ENCODE data around the gene PCDH9.

The PCDH9 gene

DNA sequence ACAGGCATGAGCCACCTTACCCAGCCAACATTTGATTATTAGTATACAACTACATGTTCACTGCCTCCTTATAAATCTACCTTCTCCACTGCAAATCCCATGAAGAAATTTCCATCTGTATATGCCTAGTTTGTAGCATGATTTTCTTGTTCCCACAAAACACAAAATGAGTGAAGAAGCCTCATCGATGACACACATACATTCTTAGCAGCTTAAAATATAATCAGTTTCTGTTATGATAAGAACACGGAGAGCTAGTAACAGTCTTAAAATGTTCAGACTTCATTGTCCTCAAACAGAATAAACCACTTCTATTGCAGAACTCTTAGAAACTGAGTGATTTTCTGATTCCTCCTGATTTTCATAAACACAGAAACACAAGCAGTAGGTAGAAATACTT, 740.5 kb downstream of the PCDH9 start:
- no peaks in the 10 kb centered on the region for H3K4me1 ChIP-seq (ENCODE audit: insufficient read depth, low read length)
- H3K9ac ChIP-seq (ENCODE audit: low read depth, low read length), result no peak overlapping the region
- H3K27me3 ChIP-seq (ENCODE audit: insufficient read depth, low read length), result no peaks in the 10 kb centered on the region
- no peaks in the 10 kb centered on the region for H3K9me3 ChIP-seq (ENCODE audit: insufficient read depth, low read depth, low read length)
- 92% methylated on average over 2 of the region's 2 CpGs for WGBS
- no peaks in the 10 kb centered on the region for H3K36me3 ChIP-seq (ENCODE audit: insufficient read depth, low read length)
- H3K27ac ChIP-seq (ENCODE audit: low read depth, low read length), result no peak overlapping the region
- no peak overlapping the region for H3K4me3 ChIP-seq (ENCODE audit: low read length)

DNA sequence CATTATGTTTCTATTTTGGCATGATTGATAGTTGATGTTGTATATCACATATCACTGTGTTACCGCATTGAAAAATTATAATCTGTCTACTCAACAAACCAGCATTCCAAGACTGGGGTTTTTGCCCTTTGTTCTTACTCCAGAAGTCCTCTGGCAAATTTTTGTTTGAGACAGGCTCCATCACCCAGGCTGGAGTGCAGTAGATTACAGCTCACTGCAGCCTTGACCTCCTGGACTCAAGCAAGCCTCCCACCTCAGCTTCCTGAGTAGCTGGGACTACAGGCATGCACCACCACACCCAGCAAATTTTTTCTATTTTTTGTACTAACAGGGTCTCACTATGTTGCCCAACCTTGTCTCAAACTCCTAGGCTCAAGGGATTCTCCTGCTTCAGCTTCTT, 741.0 kb downstream of the PCDH9 start:
- Histone ChIP-seq H3K27me3 (ENCODE audit: insufficient read depth, low read length) (no peaks in the 10 kb centered on the region), H3K9me3 (ENCODE audit: insufficient read depth, low read depth, low read length) (no peaks in the 10 kb centered on the region), H3K36me3 (ENCODE audit: insufficient read depth, low read length) (no peaks in the 10 kb centered on the region), H3K4me3 (ENCODE audit: low read length) (no peak overlapping the region), H3K4me1 (ENCODE audit: insufficient read depth, low read length) (no peaks in the 10 kb centered on the region), H3K9ac (ENCODE audit: low read depth, low read length) (no peak overlapping the region), H3K27ac (ENCODE audit: low read depth, low read length) (no peak overlapping the region)
- WGBS, result 100% methylated on average over 1 of the region's 1 CpG

DNA sequence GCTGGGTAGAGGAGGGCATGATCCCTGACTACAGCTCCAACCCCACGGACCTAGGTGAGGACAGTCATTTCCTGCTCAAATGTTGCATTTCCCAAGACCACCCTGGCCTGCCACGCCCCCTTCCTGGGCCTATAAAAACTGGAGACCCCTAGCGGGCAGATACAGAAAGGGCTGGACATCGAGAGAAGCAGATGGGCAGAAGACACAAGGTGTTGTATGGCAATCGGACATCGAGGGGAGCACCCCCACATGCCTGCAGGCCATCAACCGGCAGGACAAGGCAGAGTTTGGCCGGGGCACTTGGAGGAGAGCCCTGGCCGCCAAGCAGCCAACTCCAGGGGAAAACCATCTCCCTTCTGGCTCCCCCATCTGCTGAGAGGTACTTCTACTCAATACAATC, 746.4 kb downstream of the PCDH9 start:
- Histone ChIP-seq H3K4me3 (ENCODE audit: low read length) (no peak overlapping the region), H3K27me3 (ENCODE audit: insufficient read depth, low read length) (no peaks in the 10 kb centered on the region), H3K9ac (ENCODE audit: low read depth, low read length) (no peak overlapping the region), H3K36me3 (ENCODE audit: insufficient read depth, low read length) (no peaks in the 10 kb centered on the region), H3K27ac (ENCODE audit: low read depth, low read length) (no peak overlapping the region), H3K9me3 (ENCODE audit: insufficient read depth, low read depth, low read length) (no peaks in the 10 kb centered on the region), H3K4me1 (ENCODE audit: insufficient read depth, low read length) (no peaks in the 10 kb centered on the region)
- 89% methylated on average over 9 of the region's 9 CpGs for WGBS

DNA sequence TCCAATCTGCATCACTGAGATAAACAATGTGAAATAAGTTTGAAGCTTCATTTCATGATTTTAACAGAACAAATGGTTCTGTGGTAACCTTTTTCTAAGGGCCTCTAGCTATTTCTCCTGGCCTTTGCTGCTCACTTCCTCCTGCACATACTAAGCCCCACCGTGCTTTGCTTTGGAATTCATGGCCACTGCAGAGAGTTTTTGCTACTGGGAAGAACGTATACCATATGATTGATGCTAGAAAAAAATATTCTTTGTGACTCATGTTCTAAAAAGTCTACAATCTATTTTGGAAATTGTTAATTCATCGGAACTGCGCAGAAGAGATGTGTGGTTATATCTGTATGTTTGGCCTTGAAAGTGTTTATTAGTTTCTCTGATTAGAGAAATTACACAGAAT, 747.3 kb downstream of the PCDH9 start:
- 74% methylated on average over 4 of the region's 4 CpGs for WGBS
- no peaks in the 10 kb centered on the region for H3K27me3 ChIP-seq (ENCODE audit: insufficient read depth, low read length)
- H3K36me3 ChIP-seq (ENCODE audit: insufficient read depth, low read length), result no peaks in the 10 kb centered on the region
- H3K9ac ChIP-seq (ENCODE audit: low read depth, low read length), result no peak overlapping the region
- H3K27ac ChIP-seq (ENCODE audit: low read depth, low read length), result no peak overlapping the region
- no peaks in the 10 kb centered on the region for H3K9me3 ChIP-seq (ENCODE audit: insufficient read depth, low read depth, low read length)
- no peak overlapping the region for H3K4me3 ChIP-seq (ENCODE audit: low read length)
- H3K4me1 ChIP-seq (ENCODE audit: insufficient read depth, low read length), result no peaks in the 10 kb centered on the region

DNA sequence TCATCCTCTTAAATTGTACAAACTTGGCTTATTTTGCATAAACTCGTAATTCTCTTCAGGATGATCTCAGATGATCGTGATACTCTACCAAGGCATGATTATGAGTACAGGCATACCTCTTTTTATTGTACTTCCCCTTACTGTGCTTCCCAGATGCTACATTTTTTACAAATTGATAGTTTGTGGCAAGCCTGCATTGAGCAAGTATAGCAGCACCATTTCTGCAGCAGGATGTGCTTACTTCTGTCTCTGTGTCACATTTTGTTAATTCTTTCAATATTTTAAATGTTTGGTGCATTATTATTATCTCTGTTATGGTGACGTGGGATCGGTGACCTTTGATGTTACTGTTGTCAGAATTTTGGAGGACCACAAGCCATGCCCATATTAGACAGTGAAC, 752.3 kb downstream of the PCDH9 start:
- Histone ChIP-seq H3K36me3 (ENCODE audit: insufficient read depth, low read length) (no peaks in the 10 kb centered on the region), H3K9ac (ENCODE audit: low read depth, low read length) (no peak overlapping the region), H3K27ac (ENCODE audit: low read depth, low read length) (no peak overlapping the region), H3K9me3 (ENCODE audit: insufficient read depth, low read depth, low read length) (no peaks in the 10 kb centered on the region), H3K4me1 (ENCODE audit: insufficient read depth, low read length) (no peaks in the 10 kb centered on the region), H3K4me3 (ENCODE audit: low read length) (no peak overlapping the region), H3K27me3 (ENCODE audit: insufficient read depth, low read length) (no peaks in the 10 kb centered on the region)
- WGBS, result 91% methylated on average over 4 of the region's 4 CpGs

DNA sequence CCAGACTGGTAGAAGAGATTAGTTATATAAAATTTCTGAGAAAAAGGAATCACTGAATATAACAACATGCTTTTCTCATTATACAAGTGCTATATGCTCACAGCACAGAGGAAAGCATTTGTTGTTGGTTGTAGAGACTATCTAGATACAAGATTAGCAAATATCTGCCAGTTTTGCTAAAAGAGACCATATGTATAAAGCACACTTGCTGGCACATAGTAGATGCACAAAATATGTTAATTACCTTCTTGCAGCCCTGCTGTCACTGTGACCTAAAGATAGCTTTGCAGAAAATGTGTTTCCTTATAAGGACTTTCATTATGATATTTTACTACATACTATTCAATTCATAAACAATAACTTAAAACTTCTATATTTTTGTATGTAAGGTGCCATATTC, 755.1 kb downstream of the PCDH9 start:
- H3K9me3 ChIP-seq (ENCODE audit: insufficient read depth, low read depth, low read length), result no peaks in the 10 kb centered on the region
- no peaks in the 10 kb centered on the region for H3K27me3 ChIP-seq (ENCODE audit: insufficient read depth, low read length)
- no peak overlapping the region for H3K9ac ChIP-seq (ENCODE audit: low read depth, low read length)
- H3K27ac ChIP-seq (ENCODE audit: low read depth, low read length), result no peak overlapping the region
- H3K4me1 ChIP-seq (ENCODE audit: insufficient read depth, low read length), result no peaks in the 10 kb centered on the region
- no peaks in the 10 kb centered on the region for H3K36me3 ChIP-seq (ENCODE audit: insufficient read depth, low read length)
- no peak overlapping the region for H3K4me3 ChIP-seq (ENCODE audit: low read length)

DNA sequence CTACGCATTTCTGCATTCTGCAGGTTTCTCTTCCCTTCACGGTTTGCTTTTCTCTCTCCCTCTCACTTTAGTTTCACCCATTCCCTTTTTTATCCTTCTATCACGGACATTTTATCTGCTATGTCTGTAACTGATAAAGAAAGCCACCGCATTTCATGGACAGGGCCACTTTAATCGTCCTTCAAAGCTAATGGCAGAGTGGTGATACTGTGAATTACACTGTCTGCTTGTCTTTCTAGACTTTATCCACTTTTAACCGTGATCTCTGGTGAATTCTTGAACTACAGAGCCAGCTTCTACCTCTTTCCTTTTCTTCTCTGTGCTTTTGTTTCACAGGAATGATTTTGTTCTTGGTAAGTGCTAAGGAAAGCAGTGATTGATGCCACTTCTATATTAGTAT, 760.4 kb downstream of the PCDH9 start:
- no peak overlapping the region for H3K9ac ChIP-seq (ENCODE audit: low read depth, low read length)

DNA sequence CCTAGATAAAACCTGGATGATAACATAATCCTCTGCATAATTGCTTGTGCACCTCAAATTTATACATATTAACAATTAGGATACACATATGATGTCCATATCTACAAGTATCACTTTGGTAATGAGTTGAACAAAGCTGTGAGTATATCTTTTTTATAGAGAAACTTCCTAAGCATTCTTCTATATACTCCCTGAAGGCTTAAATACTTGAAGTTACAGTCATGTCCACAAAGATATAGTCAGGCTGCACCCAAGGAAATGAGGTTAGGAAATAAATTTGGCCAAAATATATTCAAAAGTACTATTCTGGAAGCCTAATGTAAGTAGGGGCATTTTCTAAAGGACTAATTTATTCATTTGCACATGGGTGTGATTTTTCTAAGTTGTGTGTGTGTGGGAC, 761.5 kb downstream of the PCDH9 start:
- Histone ChIP-seq H3K4me1 (ENCODE audit: insufficient read depth, low read length) (no peaks in the 10 kb centered on the region), H3K4me3 (ENCODE audit: low read length) (no peak overlapping the region), H3K27ac (ENCODE audit: low read depth, low read length) (no peak overlapping the region), H3K27me3 (ENCODE audit: insufficient read depth, low read length) (no peaks in the 10 kb centered on the region), H3K9ac (ENCODE audit: low read depth, low read length) (no peak overlapping the region), H3K9me3 (ENCODE audit: insufficient read depth, low read depth, low read length) (no peaks in the 10 kb centered on the region), H3K36me3 (ENCODE audit: insufficient read depth, low read length) (no peaks in the 10 kb centered on the region)

More for the DNA sequence above, 760.4 kb downstream of the PCDH9 start:
- Histone ChIP-seq H3K9me3 (ENCODE audit: insufficient read depth, low read depth, low read length) (no peaks in the 10 kb centered on the region), H3K4me3 (ENCODE audit: low read length) (no peak overlapping the region), H3K27me3 (ENCODE audit: insufficient read depth, low read length) (no peaks in the 10 kb centered on the region), H3K4me1 (ENCODE audit: insufficient read depth, low read length) (no peaks in the 10 kb centered on the region), H3K27ac (ENCODE audit: low read depth, low read length) (no peak overlapping the region), H3K36me3 (ENCODE audit: insufficient read depth, low read length) (no peaks in the 10 kb centered on the region)
- WGBS, result 90% methylated on average over 6 of the region's 6 CpGs

DNA sequence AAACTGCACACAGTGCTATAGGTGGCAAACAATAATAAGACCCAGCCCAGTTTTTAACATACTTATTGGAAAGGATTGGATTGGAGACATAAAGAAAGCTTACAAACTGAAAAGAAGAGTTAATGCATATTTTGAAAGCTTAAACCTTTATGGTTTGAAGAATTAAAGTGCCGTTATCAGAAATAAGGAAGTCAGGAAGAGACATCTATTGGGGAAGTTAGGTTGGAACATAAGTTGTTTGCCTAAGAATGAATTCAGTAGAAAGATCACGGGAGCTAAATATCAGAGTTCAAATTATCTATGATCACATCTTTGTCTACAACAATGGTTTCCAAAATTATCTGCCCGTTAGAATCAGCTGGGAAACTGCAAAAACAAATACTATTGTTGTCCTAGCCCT, 767.9 kb downstream of the PCDH9 start:
- WGBS, result 90% methylated on average over 3 of the region's 3 CpGs
- Histone ChIP-seq H3K9ac (ENCODE audit: low read depth, low read length) (no peak overlapping the region), H3K27me3 (ENCODE audit: insufficient read depth, low read length) (no peaks in the 10 kb centered on the region), H3K4me1 (ENCODE audit: insufficient read depth, low read length) (no peaks in the 10 kb centered on the region), H3K9me3 (ENCODE audit: insufficient read depth, low read depth, low read length) (no peaks in the 10 kb centered on the region), H3K27ac (ENCODE audit: low read depth, low read length) (no peak overlapping the region), H3K36me3 (ENCODE audit: insufficient read depth, low read length) (no peaks in the 10 kb centered on the region), H3K4me3 (ENCODE audit: low read length) (no peak overlapping the region)

DNA sequence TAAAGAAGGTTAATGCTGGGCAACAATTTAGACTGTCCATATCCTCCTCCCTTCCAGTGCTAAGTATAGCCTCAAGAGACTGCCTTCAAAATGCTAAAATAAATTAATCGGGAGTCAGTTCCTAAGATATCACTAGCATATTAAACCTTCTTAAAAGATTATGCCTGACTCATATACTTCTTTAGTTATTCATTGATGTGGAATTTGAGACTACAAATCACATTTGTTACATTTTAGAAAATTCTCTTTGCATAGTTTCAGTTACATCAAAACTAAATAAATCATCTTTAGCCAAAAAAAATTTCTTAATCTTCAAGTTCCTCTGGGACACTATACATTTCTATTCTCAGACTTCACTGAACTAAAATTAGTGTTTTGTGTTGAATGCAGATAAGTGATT, 769.1 kb downstream of the PCDH9 start:
- Histone ChIP-seq H3K9me3 (ENCODE audit: insufficient read depth, low read depth, low read length) (no peaks in the 10 kb centered on the region), H3K27me3 (ENCODE audit: insufficient read depth, low read length) (no peaks in the 10 kb centered on the region), H3K27ac (ENCODE audit: low read depth, low read length) (no peak overlapping the region), H3K4me3 (ENCODE audit: low read length) (no peak overlapping the region), H3K9ac (ENCODE audit: low read depth, low read length) (no peak overlapping the region), H3K36me3 (ENCODE audit: insufficient read depth, low read length) (no peaks in the 10 kb centered on the region), H3K4me1 (ENCODE audit: insufficient read depth, low read length) (no peaks in the 10 kb centered on the region)
- 95% methylated on average over 1 of the region's 1 CpG for WGBS

DNA sequence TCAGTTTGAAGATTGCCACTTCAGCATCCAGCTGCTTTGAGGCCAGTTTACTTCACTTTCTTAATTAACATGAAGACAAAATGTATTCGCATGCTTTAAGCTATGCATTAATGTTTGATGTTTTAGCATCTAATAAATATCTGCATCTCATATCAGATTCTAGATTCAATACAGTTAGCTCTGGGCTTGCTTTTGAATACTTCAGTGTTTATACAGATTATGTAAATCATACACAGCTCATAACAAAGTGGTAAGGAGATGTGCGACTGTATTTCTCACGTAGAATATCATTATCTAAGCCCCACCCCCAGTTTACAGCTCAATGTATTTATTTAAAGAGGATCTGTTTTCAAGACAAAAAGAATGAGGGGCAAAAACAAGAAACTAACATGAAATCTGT, 770.5 kb downstream of the PCDH9 start:
- no CpG with 5 or more reads among the region's 3 CpGs for WGBS
- H3K36me3 ChIP-seq (ENCODE audit: insufficient read depth, low read length), result no peaks in the 10 kb centered on the region
- no peaks in the 10 kb centered on the region for H3K4me1 ChIP-seq (ENCODE audit: insufficient read depth, low read length)
- no peak overlapping the region for H3K9ac ChIP-seq (ENCODE audit: low read depth, low read length)
- no peak overlapping the region for H3K27ac ChIP-seq (ENCODE audit: low read depth, low read length)
- H3K9me3 ChIP-seq (ENCODE audit: insufficient read depth, low read depth, low read length), result no peaks in the 10 kb centered on the region
- no peaks in the 10 kb centered on the region for H3K27me3 ChIP-seq (ENCODE audit: insufficient read depth, low read length)
- H3K4me3 ChIP-seq (ENCODE audit: low read length), result no peak overlapping the region

DNA sequence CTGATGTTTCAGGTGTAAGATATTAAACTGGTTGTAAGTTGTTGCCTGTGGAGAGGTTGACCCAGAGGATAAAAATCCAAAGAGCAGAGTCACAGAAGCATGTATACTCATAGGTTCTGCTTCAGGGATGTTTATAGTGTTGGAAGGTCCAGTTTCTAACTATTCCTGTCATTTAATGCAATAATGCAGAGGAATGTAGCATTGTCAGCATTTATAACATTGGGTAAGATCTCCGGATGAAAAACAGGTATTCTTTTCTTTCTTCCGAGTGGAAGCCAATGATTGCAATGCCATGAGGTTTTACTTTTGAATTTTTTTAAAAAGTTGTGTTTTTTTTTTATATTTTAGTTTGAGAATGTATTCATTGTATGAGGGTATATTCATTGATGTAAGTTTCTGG, 771.0 kb downstream of the PCDH9 start:
- H3K36me3 ChIP-seq (ENCODE audit: insufficient read depth, low read length), result no peaks in the 10 kb centered on the region
- WGBS, result 91% methylated on average over 2 of the region's 2 CpGs
- H3K9me3 ChIP-seq (ENCODE audit: insufficient read depth, low read depth, low read length), result no peaks in the 10 kb centered on the region
- no peaks in the 10 kb centered on the region for H3K27me3 ChIP-seq (ENCODE audit: insufficient read depth, low read length)
- H3K9ac ChIP-seq (ENCODE audit: low read depth, low read length), result no peak overlapping the region
- no peaks in the 10 kb centered on the region for H3K4me1 ChIP-seq (ENCODE audit: insufficient read depth, low read length)
- no peak overlapping the region for H3K27ac ChIP-seq (ENCODE audit: low read depth, low read length)
- no peak overlapping the region for H3K4me3 ChIP-seq (ENCODE audit: low read length)

Measured in HUES64 (cell line).